ENCODE measurements around the gene MBD4.

MBD4 gene

GRCh38 chr3:129462361-129462968, 22.7 kb upstream of the MBD4 start:
- DNase-seq = no peak

DNA sequence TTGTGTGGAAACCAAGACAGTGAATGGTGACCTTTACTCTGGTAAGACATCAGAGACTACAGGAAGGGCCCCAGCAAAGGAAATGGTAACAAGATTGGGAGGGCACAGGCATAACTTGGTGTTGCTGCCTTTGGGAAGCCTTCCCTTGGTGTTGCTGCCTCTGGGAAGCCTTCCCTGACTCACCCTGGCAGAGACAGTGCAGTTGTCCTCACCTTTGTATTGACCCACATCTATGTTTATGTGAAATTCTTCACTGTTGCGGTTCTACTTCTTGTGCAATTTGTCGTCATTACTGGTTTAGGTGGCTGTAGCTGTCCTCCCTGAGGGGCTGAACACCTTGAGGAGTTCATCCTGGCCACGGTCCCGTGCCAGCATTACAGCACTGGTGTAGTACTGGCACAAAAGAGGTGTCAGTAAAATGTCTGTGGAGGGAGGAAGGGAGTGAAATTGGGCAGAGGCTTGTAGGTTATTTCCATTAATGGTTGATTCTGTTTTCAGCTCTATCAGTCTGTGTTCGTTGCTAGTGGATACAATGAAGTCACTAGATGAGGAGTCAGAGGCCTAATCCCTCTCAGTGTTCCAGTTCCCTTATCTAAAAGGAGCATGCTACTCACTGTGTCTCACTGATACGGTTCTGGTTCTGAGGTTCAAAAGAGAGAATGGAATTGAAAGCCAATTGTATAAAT, 21.9 kb upstream of the MBD4 start:
- no peak for DNase-seq

- no peak for DNase-seq
These were observed 21.3 kb upstream of the MBD4 start for GRCh38 chr3:129461022-129461421.

- no peak for DNase-seq
These were observed 20.8 kb upstream of the MBD4 start for GRCh38 chr3:129460572-129460971.

DNA sequence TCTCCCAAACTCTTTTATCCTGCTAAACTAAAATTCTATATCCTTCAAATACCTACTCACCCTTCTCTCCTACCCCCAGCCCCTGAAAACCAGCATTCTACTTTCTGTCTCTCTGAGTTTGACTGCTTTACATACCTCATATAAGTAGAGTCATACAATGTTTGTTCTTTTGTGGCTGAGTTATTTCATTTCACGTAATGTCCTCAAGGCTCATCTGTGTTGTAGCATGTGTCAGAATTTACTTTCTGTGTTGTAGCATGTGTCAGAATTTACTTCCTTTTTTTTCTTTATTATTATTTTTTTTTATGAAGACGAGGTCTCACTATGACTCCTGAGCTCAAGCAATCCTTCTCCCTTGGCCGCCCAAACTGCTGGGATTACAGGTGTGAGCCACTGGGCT, 20.4 kb upstream of the MBD4 start:
- DNase-seq = no peak

- no peak for DNase-seq
These were observed 14.0 kb upstream of the MBD4 start for GRCh38 chr3:129453732-129454131.

GRCh38 chr3:129449279-129450115, 9.7 kb upstream of the MBD4 start:
- DNase-seq = no peak

DNA sequence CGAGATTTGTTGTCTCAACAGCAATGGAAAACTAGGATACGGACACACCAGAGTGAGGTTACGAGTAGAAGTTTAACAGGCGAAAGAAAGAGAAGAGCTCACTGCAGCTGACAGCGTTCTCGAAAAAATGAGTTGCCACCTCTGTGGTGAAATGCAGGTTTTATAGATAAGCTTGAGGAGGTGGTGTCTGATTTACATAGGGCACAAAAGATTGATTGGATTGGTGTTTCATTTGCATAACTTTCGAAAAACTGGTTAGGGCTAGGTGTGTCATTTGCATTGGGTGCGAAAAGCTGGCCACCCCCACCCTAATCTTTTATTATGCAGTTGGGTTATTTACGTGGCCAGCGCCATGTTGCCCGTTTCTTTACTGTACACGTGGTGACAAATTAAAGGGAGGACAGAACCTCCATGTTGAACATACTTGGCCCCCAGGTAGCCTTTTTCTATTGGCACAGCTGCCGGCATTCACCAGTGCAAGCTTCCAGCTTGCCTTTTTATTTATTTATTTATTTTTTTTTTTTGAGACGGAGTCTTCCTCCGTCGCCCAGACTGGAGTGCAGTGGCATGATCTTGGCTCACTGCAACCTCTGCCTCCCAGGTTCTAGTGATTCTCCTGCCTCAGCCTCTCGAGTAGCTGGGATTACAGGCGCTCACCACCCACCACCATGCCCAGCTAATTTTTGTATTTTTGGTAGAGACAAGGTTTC, 8.6 kb upstream of the MBD4 start:
- no peak for DNase-seq

- DNase-seq = no peak
These were observed 7.2 kb upstream of the MBD4 start for GRCh38 chr3:129446926-129447325.

DNA sequence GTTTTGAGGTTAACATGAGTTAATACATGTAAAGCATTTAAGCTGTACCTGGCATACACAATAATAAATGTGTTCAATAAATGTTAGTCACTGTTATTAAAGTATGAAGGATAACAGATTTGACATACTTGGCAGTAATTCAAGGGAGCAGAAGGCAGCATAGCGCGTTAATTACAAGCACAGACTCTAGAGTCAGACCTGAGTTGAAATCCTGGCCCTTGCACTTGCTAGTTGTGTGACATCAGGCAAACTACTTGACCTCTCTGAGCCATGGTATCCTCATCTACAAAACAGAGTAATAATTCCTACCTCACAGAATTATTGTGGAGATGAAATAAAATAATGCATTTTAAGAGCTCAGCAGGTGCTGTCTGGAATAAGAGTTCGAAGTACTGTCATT, 5.7 kb upstream of the MBD4 start:
- DNase-seq = no peak

GRCh38 chr3:129442947-129443346, 3.2 kb upstream of the MBD4 start:
- DNase-seq = no peak

DNA sequence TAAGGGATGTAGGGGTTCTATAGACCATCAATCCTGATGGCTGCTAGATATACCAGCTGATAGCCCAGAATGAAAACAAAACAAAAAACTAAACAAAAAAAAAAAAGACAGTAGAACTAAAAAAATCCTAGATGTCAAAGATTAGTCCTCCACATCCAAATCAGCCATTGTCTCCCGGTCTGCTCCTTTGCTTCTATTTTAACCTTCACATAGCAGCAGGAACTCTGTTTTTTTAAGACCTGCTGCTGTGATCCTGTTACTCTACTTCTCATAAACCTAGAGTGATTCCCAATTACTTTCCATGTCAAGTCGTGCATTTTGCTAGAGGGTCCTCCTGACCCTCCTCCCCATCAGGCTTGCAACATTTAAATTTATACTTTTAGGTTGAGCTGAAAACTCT, 2.7 kb upstream of the MBD4 start:
- DNase-seq = no peak

DNA sequence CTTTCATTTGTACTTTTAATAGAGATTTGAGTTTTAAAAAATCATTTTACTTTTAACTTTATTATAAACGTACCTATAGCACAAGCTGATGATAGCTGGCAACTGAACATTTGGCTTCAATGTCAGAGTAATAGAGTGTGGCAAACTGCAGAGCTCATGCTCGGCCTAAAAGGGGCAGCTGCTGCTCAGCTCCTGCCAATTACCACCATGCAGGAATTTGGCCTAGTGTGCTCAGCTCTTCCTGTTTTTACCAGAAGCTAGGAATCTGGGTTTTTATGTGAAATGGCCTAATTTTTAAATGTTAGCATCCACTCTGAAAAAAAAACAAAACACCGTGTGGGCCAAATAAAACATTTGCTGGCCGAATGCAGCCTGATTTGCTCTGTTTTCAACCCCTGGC, 2.0 kb upstream of the MBD4 start:
- DNase-seq = no peak

- no peak for DNase-seq
These were observed 1.5 kb upstream of the MBD4 start for GRCh38 chr3:129441215-129441614.

DNA sequence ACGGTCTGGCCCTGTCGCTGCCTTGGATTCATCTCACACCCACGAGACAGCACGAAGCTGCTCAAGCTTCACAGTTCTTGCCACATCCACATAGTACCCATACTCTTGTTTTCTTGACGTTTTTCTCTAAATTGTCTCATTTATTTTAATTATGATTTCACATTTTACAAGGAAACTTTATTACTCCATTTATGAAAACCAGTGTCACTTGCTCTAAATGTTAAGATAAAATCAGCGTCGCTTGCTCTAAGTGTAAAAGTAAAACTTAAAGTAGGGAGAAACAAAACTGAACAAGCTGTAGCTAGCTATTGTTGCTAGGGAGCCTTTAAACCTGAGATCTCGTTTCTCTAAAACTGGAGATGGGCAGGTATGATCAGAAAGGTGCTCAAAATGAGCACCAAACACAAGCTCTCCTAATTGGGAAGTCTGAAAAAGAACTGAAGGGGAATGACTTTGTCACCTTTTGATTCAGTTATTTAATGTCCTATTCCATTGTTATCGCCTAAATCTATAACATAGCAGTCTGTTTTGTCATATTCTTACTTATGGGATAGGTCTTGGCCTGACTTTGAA, 956 bp upstream of the MBD4 start:
- DNase-seq = no peak

DNA sequence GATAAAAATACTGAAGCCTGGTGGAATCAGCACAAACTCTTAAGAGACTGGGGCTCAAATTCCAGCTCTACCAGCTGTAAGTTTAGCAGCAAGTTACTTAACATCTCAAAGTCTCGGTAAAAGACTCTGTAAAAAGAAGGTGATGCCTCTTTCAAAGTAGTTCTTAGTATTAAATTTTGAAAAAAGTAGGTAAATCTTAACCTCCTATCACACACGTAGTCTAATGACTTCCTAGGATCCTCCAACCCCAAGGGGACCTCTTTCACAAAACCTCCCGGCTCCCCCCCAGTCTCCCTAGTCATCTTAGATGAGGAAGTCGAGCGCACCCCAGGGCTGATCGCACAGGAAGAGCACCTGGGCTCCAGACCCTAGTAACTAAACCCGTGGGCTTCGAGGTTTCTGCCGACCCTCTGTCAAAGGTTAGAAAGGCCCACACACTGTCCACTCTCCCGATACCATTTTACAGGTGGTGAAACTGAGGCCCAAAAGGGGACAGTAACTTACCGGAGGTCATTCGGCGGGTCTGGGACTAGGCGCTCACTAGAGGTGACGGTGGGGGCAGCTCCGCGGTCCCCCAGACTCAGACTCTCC, 427 bp downstream of the MBD4 start:
- peak; percentile 52 for DNase-seq

GRCh38 chr3:129435367-129435766, 4.4 kb downstream of the MBD4 start:
- no peak for DNase-seq

- no peak for DNase-seq
These were observed 5.6 kb downstream of the MBD4 start for GRCh38 chr3:129434140-129434539.

GRCh38 chr3:129433565-129433964, 6.2 kb downstream of the MBD4 start:
- DNase-seq = no peak

GRCh38 chr3:129432671-129433070, 7.1 kb downstream of the MBD4 start:
- DNase-seq = no peak

GRCh38 chr3:129432036-129432435, 7.7 kb downstream of the MBD4 start:
- no peak for DNase-seq

DNA sequence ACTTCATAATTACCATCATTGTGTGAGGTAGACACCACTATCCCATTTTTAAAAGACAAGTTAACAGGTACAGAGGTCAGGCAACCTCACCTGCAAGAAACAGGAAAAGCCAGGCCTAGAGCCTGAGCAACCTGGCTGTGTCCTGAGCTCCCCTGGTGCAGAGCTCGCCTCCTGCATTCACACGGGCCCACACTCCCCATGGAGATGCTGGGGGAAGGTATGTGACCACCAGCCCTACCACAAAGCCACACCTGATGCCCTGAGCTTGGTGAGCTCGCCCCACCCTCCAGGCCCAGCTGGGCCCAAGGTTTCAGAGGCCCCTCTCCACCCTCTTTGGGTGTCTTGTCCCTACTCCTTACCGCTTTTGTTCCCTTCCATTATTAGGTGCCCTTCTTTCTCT, 10.1 kb downstream of the MBD4 start:
- DNase-seq = no peak

GRCh38 chr3:129429080-129429451, 10.7 kb downstream of the MBD4 start:
- no peak for DNase-seq
